ENCODE results near the gene GLOD4.

- TF ChIP-seq CTCF (IDR thresholded peaks at IDR 0.05; ENCODE audit: borderline replicate concordance, extremely low read depth, low read length, poor library complexity, severe bottlenecking) (no peak), EZH2 (IDR thresholded peaks at IDR 0.05; ENCODE audit: borderline replicate concordance, low read depth, low read length, severe bottlenecking) (no peak)
Observed at GRCh38 chr17:773467-774312, 8.4 kb downstream of the GLOD4 start.

Data from DND-41 (cell line).